ENCODE measurements around the gene CD79B. TPM values are rescaled to one million over a fixed set of nuclear protein-coding genes. Genes with fewer than 3 reads are reported as not detected.
A peak's percentile ranks its signal among the peaks of the same experiment; 100 is the strongest.

Gene CD79B
- total RNA-seq, 1 donor from 2014 or later = not detected

DNA sequence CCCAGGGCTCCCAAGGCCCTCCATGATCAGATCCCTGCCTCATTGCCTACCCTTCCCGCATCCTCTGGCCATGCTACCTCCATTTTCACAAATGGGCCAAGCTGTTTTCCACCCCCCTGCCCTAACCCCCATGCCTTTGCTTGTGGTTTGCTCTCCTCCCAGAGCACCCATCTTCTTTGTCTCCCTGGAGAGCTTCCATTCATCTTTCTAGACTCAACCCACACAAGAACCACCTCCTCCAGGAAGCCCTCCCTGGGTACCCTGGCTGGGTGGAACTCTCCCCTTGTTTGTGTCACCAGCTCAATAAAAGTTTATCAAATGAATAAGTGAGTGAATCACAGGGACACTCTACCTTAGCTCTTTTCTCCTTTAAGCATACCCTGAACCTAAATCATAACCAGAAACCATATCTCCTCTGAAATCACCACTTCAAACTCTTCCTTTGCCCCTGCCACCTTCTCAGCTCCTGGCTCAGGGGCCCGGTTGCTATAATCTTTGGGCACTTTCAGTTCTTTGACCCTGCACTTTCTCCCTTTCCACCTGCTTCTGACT is 43.5 kb upstream of the CD79B start:
- TF ChIP-seq EZH2phosphoT487 (IDR thresholded peaks at IDR 0.05) (no peak), EZH2 (IDR thresholded peaks at IDR 0.05) (no peak)
- TF ChIP-seq, protein P1, sequence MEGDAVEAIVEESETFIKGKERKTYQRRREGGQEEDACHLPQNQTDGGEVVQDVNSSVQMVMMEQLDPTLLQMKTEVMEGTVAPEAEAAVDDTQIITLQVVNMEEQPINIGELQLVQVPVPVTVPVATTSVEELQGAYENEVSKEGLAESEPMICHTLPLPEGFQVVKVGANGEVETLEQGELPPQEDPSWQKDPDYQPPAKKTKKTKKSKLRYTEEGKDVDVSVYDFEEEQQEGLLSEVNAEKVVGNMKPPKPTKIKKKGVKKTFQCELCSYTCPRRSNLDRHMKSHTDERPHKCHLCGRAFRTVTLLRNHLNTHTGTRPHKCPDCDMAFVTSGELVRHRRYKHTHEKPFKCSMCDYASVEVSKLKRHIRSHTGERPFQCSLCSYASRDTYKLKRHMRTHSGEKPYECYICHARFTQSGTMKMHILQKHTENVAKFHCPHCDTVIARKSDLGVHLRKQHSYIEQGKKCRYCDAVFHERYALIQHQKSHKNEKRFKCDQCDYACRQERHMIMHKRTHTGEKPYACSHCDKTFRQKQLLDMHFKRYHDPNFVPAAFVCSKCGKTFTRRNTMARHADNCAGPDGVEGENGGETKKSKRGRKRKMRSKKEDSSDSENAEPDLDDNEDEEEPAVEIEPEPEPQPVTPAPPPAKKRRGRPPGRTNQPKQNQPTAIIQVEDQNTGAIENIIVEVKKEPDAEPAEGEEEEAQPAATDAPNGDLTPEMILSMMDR (IDR thresholded peaks at IDR 0.05) = no peak
- H3K4me3 Mint-ChIP-seq = no peak overlapping the region
- no peaks in the 10 kb centered on the region for H3K4me1 ChIP-seq
- H3K9ac ChIP-seq = no peak overlapping the region
- H3K9me3 Mint-ChIP-seq = peaks cover under 1% of the 10 kb centered on the region
- H2AFZ ChIP-seq (replicated peaks) = no peak overlapping the region
- peaks cover 7% of the 10 kb centered on the region for H3K27me3 Mint-ChIP-seq (ENCODE audit: insufficient read depth, low read depth)
- H3K4me3 ChIP-seq = no peak overlapping the region
- no peak for DNase-seq (ENCODE audit: low spot score)
- no peaks in the 10 kb centered on the region for H3K9me3 ChIP-seq (ENCODE audit: low read depth)
- no peak overlapping the region for H3K27ac ChIP-seq
- no peak overlapping the region for H3K4me2 ChIP-seq
- H3K79me2 ChIP-seq (ENCODE audit: low read depth) = no peaks in the 10 kb centered on the region
- no peaks in the 10 kb centered on the region for H3K27me3 ChIP-seq
- H3K27ac Mint-ChIP-seq = no peak overlapping the region
- H3K36me3 ChIP-seq = no peaks in the 10 kb centered on the region
- no peaks in the 10 kb centered on the region for H3K36me3 Mint-ChIP-seq
- no peaks in the 10 kb centered on the region for H3F3A ChIP-seq (ENCODE audit: low read depth)
- no peaks in the 10 kb centered on the region for H4K20me1 ChIP-seq (ENCODE audit: low read depth)
- H3K4me1 Mint-ChIP-seq = peaks cover 12% of the 10 kb centered on the region

DNA sequence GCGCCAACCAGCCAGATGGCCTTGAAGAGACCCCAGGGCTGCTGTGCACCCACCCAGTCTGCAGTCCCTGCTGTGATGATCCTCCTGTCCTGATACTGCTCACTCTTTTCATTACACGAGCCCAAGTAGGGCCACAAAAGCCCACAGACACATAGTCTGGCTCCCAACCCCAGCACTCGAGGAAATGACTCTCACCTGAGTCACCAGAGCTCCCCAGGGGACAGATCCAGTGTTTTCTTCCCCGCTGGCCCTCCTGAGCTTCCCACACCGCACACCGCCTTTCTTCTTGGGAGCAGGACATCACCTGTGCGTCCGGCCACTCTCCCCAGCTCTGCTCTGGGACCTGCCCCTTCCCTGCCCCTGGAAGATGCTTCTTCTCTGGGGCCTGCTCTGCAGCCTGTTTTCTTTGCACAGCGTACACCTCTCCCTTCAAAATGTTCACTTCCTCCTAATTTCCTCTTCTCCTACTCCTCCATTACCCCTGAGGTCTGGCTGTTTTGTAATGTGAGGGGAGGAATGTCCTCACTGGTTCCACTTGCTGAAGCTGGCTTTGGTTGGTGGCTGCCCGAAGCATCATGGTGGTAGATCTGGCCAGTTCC is 42.6 kb upstream of the CD79B start:
- no peaks in the 10 kb centered on the region for H3K9me3 Mint-ChIP-seq
- no peaks in the 10 kb centered on the region for H3K9me3 ChIP-seq (ENCODE audit: low read depth)
- no peaks in the 10 kb centered on the region for H3F3A ChIP-seq (ENCODE audit: low read depth)
- H3K36me3 Mint-ChIP-seq = no peaks in the 10 kb centered on the region
- H3K27ac Mint-ChIP-seq = peak overlapping the region; percentile 22
- H3K4me3 Mint-ChIP-seq = peak overlapping the region; percentile 24
- no peaks in the 10 kb centered on the region for H3K4me1 ChIP-seq
- peaks cover 12% of the 10 kb centered on the region for H3K4me1 Mint-ChIP-seq
- TF ChIP-seq, protein P1 (IDR thresholded peaks at IDR 0.05) = no peak
- TF ChIP-seq EZH2 (IDR thresholded peaks at IDR 0.05) = no peak
- no peak for TF ChIP-seq EZH2phosphoT487 (IDR thresholded peaks at IDR 0.05)
- no peak overlapping the region for H2AFZ ChIP-seq (replicated peaks)
- peaks cover 7% of the 10 kb centered on the region for H3K27me3 Mint-ChIP-seq (ENCODE audit: insufficient read depth, low read depth)
- DNase-seq (ENCODE audit: low spot score) = no peak
- H3K36me3 ChIP-seq = no peaks in the 10 kb centered on the region
- H3K27me3 ChIP-seq = no peaks in the 10 kb centered on the region
- no peaks in the 10 kb centered on the region for H3K79me2 ChIP-seq (ENCODE audit: low read depth)
- no peak overlapping the region for H3K9ac ChIP-seq
- H3K27ac ChIP-seq = no peak overlapping the region
- no peak overlapping the region for H3K4me3 ChIP-seq
- H3K4me2 ChIP-seq = no peak overlapping the region
- no peaks in the 10 kb centered on the region for H4K20me1 ChIP-seq (ENCODE audit: low read depth)

- Histone ChIP-seq H3K9ac (no peak overlapping the region), H3K9me3 (ENCODE audit: low read depth) (no peaks in the 10 kb centered on the region), H4K20me1 (ENCODE audit: low read depth) (no peaks in the 10 kb centered on the region), H3K4me3 (no peak overlapping the region), H3K27ac (no peak overlapping the region), H2AFZ (replicated peaks) (no peak overlapping the region), H3K4me1 (no peaks in the 10 kb centered on the region), H3F3A (ENCODE audit: low read depth) (no peaks in the 10 kb centered on the region), H3K36me3 (no peaks in the 10 kb centered on the region), H3K27me3 (no peaks in the 10 kb centered on the region), H3K79me2 (ENCODE audit: low read depth) (no peaks in the 10 kb centered on the region), H3K4me2 (no peak overlapping the region)
- Mint-ChIP-seq H3K9me3 (no peaks in the 10 kb centered on the region), H3K36me3 (no peaks in the 10 kb centered on the region), H3K4me1 (peaks cover 13% of the 10 kb centered on the region), H3K27me3 (ENCODE audit: insufficient read depth, low read depth) (peaks cover 8% of the 10 kb centered on the region), H3K27ac (peak overlapping the region; percentile 22), H3K4me3 (no peak overlapping the region)
- TF ChIP-seq EZH2 (IDR thresholded peaks at IDR 0.05) = no peak
- TF ChIP-seq EZH2phosphoT487 (IDR thresholded peaks at IDR 0.05) = no peak
- TF ChIP-seq, protein P1 (IDR thresholded peaks at IDR 0.05) = no peak
- DNase-seq (ENCODE audit: low spot score) = no peak
These were observed 41.9 kb upstream of the CD79B start for GRCh38 chr17:63973930-63974593.

All from neural progenitor cell (in vitro differentiated cells).